Osteoblast (primary cell): ENCODE data around the gene DKC1. TPM values are rescaled to one million over a fixed set of nuclear protein-coding genes. Genes with fewer than 3 reads are reported as not detected.

Experiments used
- DNase-seq: peaks from one replicate; pipeline ENCODE4 v3.0.0; 2011; ENCODE audit warnings: low spot score, mixed read lengths; ENCODE audit not compliant: insufficient read length; ENCODE audit errors: missing footprints
- H2AFZ ChIP-seq: 2 replicates; pipeline ENCODE4 v1.6.0; 2011; ENCODE audit warnings: mild to moderate bottlenecking, low read length
- H3K27ac ChIP-seq: 2 replicates; pipeline ENCODE4 v1.5.1; 2011; ENCODE audit warnings: mild to moderate bottlenecking, low read depth, low read length, moderate library complexity
- H3K27me3 ChIP-seq: 2 replicates; pipeline ENCODE4 v1.6.0; 2012; ENCODE audit warnings: mild to moderate bottlenecking, control low read depth, inconsistent platforms, low read length, moderate library complexity; ENCODE audit not compliant: insufficient read depth
- H3K36me3 ChIP-seq: 2 replicates; pipeline ENCODE4 v1.5.1; 2011; ENCODE audit warnings: mild to moderate bottlenecking, low read length, control low read depth, moderate library complexity; ENCODE audit not compliant: insufficient read depth
- H3K4me1 ChIP-seq: 2 replicates; pipeline ENCODE4 v1.5.1; 2011; ENCODE audit warnings: mild to moderate bottlenecking, low read length, control low read depth, moderate library complexity; ENCODE audit not compliant: insufficient read depth
- H3K4me2 ChIP-seq: 2 replicates; pipeline ENCODE4 v1.6.0; 2011; ENCODE audit warnings: mild to moderate bottlenecking, low read length; ENCODE audit not compliant: insufficient read depth
- H3K4me3 ChIP-seq: fragments of 200-600 bp; sonication (generic); 3 replicates; pipeline ENCODE4 v1.5.1; 2012; ENCODE audit warnings: mild to moderate bottlenecking, low read length, inconsistent platforms; ENCODE audit not compliant: insufficient read depth
- H3K79me2 ChIP-seq: 2 replicates; pipeline ENCODE4 v1.6.0; 2012; ENCODE audit warnings: mild to moderate bottlenecking, low read length, control low read depth, inconsistent platforms; ENCODE audit not compliant: insufficient read depth
- H3K9me3 ChIP-seq: 2 replicates; pipeline ENCODE4 v1.5.1; 2011; ENCODE audit warnings: low read depth, low read length, control low read depth
- H4K20me1 ChIP-seq: 2 replicates; pipeline ENCODE4 v1.6.0; 2012; ENCODE audit warnings: mild to moderate bottlenecking, low read length, control low read depth; ENCODE audit not compliant: insufficient read depth
- CTCF ChIP-seq: IDR thresholded peaks from 2 replicates; pipeline ENCODE4 v1.5.1; 2011; ENCODE audit warnings: mild to moderate bottlenecking, low read depth, low read length, moderate library complexity; ENCODE audit errors: extremely low read depth
- total RNA-seq: library from RNA; depleted of rRNA; stranded (reverse); fragments of >200 nt; gene quantifications from 2 replicates; pipeline ENCODE4 v1.2.3, GENCODE V29; 2012

DKC1 gene
- total RNA-seq, 1 donor: 30.8 TPM

- Histone ChIP-seq H3K4me2 (no peak overlapping the region), H3K4me1 (peaks cover 16% of the 10 kb centered on the region), H3K36me3 (peaks cover 52% of the 10 kb centered on the region), H3K27me3 (no peaks in the 10 kb centered on the region), H3K79me2 (peaks cover 3% of the 10 kb centered on the region), H3K27ac (no peak overlapping the region), H3K4me3 (no peak overlapping the region), H4K20me1 (peaks cover 4% of the 10 kb centered on the region), H2AFZ (no peak overlapping the region), H3K9me3 (no peaks in the 10 kb centered on the region)
- TF ChIP-seq CTCF: no peak
- no peak for DNase-seq
Observed at GRCh38 chrX:154774622-154775021, 12.0 kb downstream of the DKC1 start.

GRCh38 chrX:154775419-154776349 lies 13.0 kb downstream of the DKC1 start:
- peak; percentile 89 for DNase-seq
- Histone ChIP-seq H4K20me1 (peaks cover 4% of the 10 kb centered on the region), H3K4me1 (peaks cover 16% of the 10 kb centered on the region), H3K36me3 (peaks cover 48% of the 10 kb centered on the region), H3K79me2 (peaks cover under 1% of the 10 kb centered on the region), H3K9me3 (no peaks in the 10 kb centered on the region), H2AFZ (no peak overlapping the region), H3K4me3 (no peak overlapping the region), H3K27me3 (no peaks in the 10 kb centered on the region), H3K4me2 (no peak overlapping the region), H3K27ac (no peak overlapping the region)
- TF ChIP-seq CTCF: no peak

- Histone ChIP-seq H3K4me3 (no peak overlapping the region), H3K9me3 (no peaks in the 10 kb centered on the region), H2AFZ (no peak overlapping the region), H3K79me2 (no peaks in the 10 kb centered on the region), H3K27ac (no peak overlapping the region), H3K27me3 (no peaks in the 10 kb centered on the region), H3K4me1 (peaks cover 21% of the 10 kb centered on the region), H3K4me2 (no peak overlapping the region), H4K20me1 (peaks cover 4% of the 10 kb centered on the region), H3K36me3 (peaks cover 40% of the 10 kb centered on the region)
- no peak for TF ChIP-seq CTCF
- no peak for DNase-seq
Observed at GRCh38 chrX:154776753-154777152, 14.1 kb downstream of the DKC1 start.

GRCh38 chrX:154779261-154779660 lies 16.6 kb downstream of the DKC1 start:
- Histone ChIP-seq H3K4me3 (no peak overlapping the region), H3K36me3 (peaks cover 33% of the 10 kb centered on the region), H3K4me1 (peaks cover 26% of the 10 kb centered on the region), H3K27ac (peak overlapping the region; percentile 43), H2AFZ (no peak overlapping the region), H3K27me3 (no peaks in the 10 kb centered on the region), H4K20me1 (no peaks in the 10 kb centered on the region), H3K79me2 (no peaks in the 10 kb centered on the region), H3K9me3 (no peaks in the 10 kb centered on the region), H3K4me2 (peak overlapping the region; percentile 15)
- DNase-seq: peak; percentile 89
- no peak for TF ChIP-seq CTCF
